ENCODE data around the gene PASK.

Gene PASK

GRCh38 chr2:241081643-241082340 lies 67.5 kb downstream of the PASK start:
- H3K4me3 ChIP-seq (ENCODE audit: low read depth, low read length): no peak overlapping the region
- TF ChIP-seq CTCF (IDR thresholded peaks at IDR 0.05; ENCODE audit: borderline replicate concordance, insufficient read depth, low read depth, low read length): no peak

- no peak overlapping the region for H3K4me3 ChIP-seq (ENCODE audit: low read depth, low read length)
- TF ChIP-seq CTCF (IDR thresholded peaks at IDR 0.05; ENCODE audit: borderline replicate concordance, insufficient read depth, low read depth, low read length): no peak
These were observed 68.1 kb downstream of the PASK start for GRCh38 chr2:241081190-241081642.

- TF ChIP-seq CTCF (IDR thresholded peaks at IDR 0.05; ENCODE audit: borderline replicate concordance, insufficient read depth, low read depth, low read length): no peak
- no peak overlapping the region for H3K4me3 ChIP-seq (ENCODE audit: low read depth, low read length)
These were observed 68.7 kb downstream of the PASK start for GRCh38 chr2:241080405-241081189.

GRCh38 chr2:241074901-241075540 lies 74.3 kb downstream of the PASK start:
- H3K4me3 ChIP-seq (ENCODE audit: low read depth, low read length): no peak overlapping the region
- no peak for TF ChIP-seq CTCF (IDR thresholded peaks at IDR 0.05; ENCODE audit: borderline replicate concordance, insufficient read depth, low read depth, low read length)

- H3K4me3 ChIP-seq (ENCODE audit: low read depth, low read length): no peak overlapping the region
- TF ChIP-seq CTCF (IDR thresholded peaks at IDR 0.05; ENCODE audit: borderline replicate concordance, insufficient read depth, low read depth, low read length): no peak
These were observed 75.0 kb downstream of the PASK start for GRCh38 chr2:241074065-241074818.

GRCh38 chr2:241073166-241074064 lies 75.9 kb downstream of the PASK start:
- TF ChIP-seq CTCF (IDR thresholded peaks at IDR 0.05; ENCODE audit: borderline replicate concordance, insufficient read depth, low read depth, low read length): no peak
- no peak overlapping the region for H3K4me3 ChIP-seq (ENCODE audit: low read depth, low read length)

Data from GM12875 (cell line).